Keratinocyte (primary cell): ENCODE data around the gene PDE1A. TPM values are rescaled to one million over a fixed set of nuclear protein-coding genes. Genes with fewer than 3 reads are reported as not detected.

ENCODE experiments used
- DNase-seq: peaks from one replicate; pipeline ENCODE4 v3.0.0-alpha.2; 2011; ENCODE audit warnings: low read depth, missing footprints, low spot score
- FAIRE-seq: peaks from 2 replicates; lab custom pipeline; 2011; peaks lifted over from hg19 to GRCh38; lab: Jason Lieb, UNC
- H2AFZ ChIP-seq: 2 replicates; pipeline ENCODE4 v1.6.0; 2012; ENCODE audit warnings: low read length, control low read depth, inconsistent platforms; ENCODE audit not compliant: control insufficient read depth
- H3K27ac ChIP-seq: 2 replicates; pipeline ENCODE4 v1.5.1; 2011; ENCODE audit warnings: low read length; ENCODE audit not compliant: control insufficient read depth, insufficient read depth
- H3K27me3 ChIP-seq: 3 replicates; pipeline ENCODE4 v1.6.0; 2011; ENCODE audit warnings: low read length; ENCODE audit not compliant: control insufficient read depth, insufficient read depth; ENCODE audit errors: extremely low read depth
- H3K36me3 ChIP-seq, 2 experiments: 2 replicates in 1 of 2; 3 replicates in 1 of 2; pipeline ENCODE4 v1.5.1; 2011; ENCODE audit warnings: low read length in 2 of 2, mild to moderate bottlenecking in 1 of 2; ENCODE audit not compliant: control insufficient read depth in 2 of 2, insufficient read depth in 2 of 2; ENCODE audit errors: extremely low read depth in 1 of 2
- H3K4me1 ChIP-seq: 3 replicates; pipeline ENCODE4 v1.5.1; 2011; ENCODE audit warnings: low read length; ENCODE audit not compliant: control insufficient read depth, insufficient read depth; ENCODE audit errors: extremely low read depth
- H3K4me2 ChIP-seq: 3 replicates; pipeline ENCODE4 v1.6.0; 2011; ENCODE audit warnings: low read depth, low read length; ENCODE audit not compliant: control insufficient read depth, insufficient read depth; ENCODE audit errors: extremely low read depth
- H3K4me3 ChIP-seq, 3 experiments: fragments of 200-600 bp in 1 of 3; sonication (generic) in 1 of 3; 2 replicates in 2 of 3; 3 replicates in 1 of 3; pipeline ENCODE4 v1.5.1; 2011 to 2016; ENCODE audit warnings: low read length in 3 of 3, mild to moderate bottlenecking in 3 of 3, control low read depth in 2 of 3, inconsistent platforms in 1 of 3, low read depth in 1 of 3, mixed read lengths in 1 of 3, mixed run types in 1 of 3, moderate library complexity in 1 of 3; ENCODE audit not compliant: control insufficient read depth in 2 of 3, insufficient read depth in 2 of 3; ENCODE audit errors: extremely low read depth in 1 of 3
- H3K79me2 ChIP-seq: 2 replicates; pipeline ENCODE4 v1.6.0; 2012; ENCODE audit warnings: low read length; ENCODE audit not compliant: control insufficient read depth, insufficient read depth
- H3K9ac ChIP-seq: 3 replicates; pipeline ENCODE4 v1.6.0; 2011; ENCODE audit warnings: low read length; ENCODE audit not compliant: control insufficient read depth, insufficient read depth; ENCODE audit errors: extremely low read depth
- H3K9me1 ChIP-seq: 3 replicates; pipeline ENCODE4 v1.6.0; 2011; ENCODE audit warnings: low read length; ENCODE audit not compliant: control insufficient read depth, insufficient read depth; ENCODE audit errors: extremely low read depth
- H3K9me3 ChIP-seq: 2 replicates; pipeline ENCODE4 v1.5.1; 2012; ENCODE audit warnings: low read depth, low read length; ENCODE audit not compliant: control insufficient read depth
- H4K20me1 ChIP-seq: 3 replicates; pipeline ENCODE4 v1.6.0; 2011; ENCODE audit warnings: low read length; ENCODE audit not compliant: control insufficient read depth, insufficient read depth; ENCODE audit errors: extremely low read depth
- CTCF ChIP-seq, 3 experiments: IDR thresholded peaks in 1 of 3; conservative IDR thresholded peaks in 1 of 3; optimal IDR thresholded peaks in 1 of 3; 2 replicates in 2 of 3; 3 replicates in 1 of 3; pipeline versions ENCODE3 to v1.5.1; 2011; ENCODE audit warnings: low read length in 3 of 3, mild to moderate bottlenecking in 3 of 3, moderate library complexity in 2 of 3, control low read depth in 1 of 3, inconsistent platforms in 1 of 3; ENCODE audit not compliant: insufficient read depth in 2 of 3; ENCODE audit errors: extremely low read depth in 1 of 3
- EZH2 ChIP-seq: IDR thresholded peaks from one replicate; pipeline ENCODE4 v1.6.1; 2012; ENCODE audit warnings: inconsistent platforms, mild to moderate bottlenecking, low read length, moderate library complexity
- dilution Hi-C: fragments of 300-500 bp; cut with MboI; formaldehyde crosslinking; loops from one replicate; pipeline ENCODE4 v1.7.0; 2020; ENCODE audit warnings: low sequenced_read_pairs; ENCODE audit not compliant: extremely low pct_ligation_motif_present
- polyA plus RNA-seq, 5 experiments: library from polyadenylated mRNA; depleted of rRNA in 3 of 5; stranded (reverse) in 3 of 5; stranded (forward) in 1 of 5; unstranded in 1 of 5; fragments of >200 nt; gene quantifications; 1 replicate in 1 of 5; 2 replicates in 3 of 5; 3 replicates in 1 of 5; pipeline versions ENCODE4 v1.2.1 to v1.2.3, GENCODE V29; 2011 to 2012; ENCODE audit warnings: missing spikeins in 2 of 5, low read depth in 1 of 5, low replicate concordance in 1 of 5

The PDE1A gene
- polyA plus RNA-seq, 1 donor (not counting 4 experiments of a cell fraction or from before 2014, with no cell fraction given): 0.10 TPM

- DNase-seq: no peak
- Histone ChIP-seq H4K20me1 (no peaks in the 10 kb centered on the region), H3K9me3 (no peaks in the 10 kb centered on the region), H3K4me2 (no peak overlapping the region), H3K36me3 (no peaks in the 10 kb centered on the region), H3K4me1 (no peaks in the 10 kb centered on the region), H3K79me2 (no peaks in the 10 kb centered on the region), H3K27ac (no peak overlapping the region), H3K27me3 (peaks cover 2% of the 10 kb centered on the region), H3K4me3 (no peak overlapping the region), H3K9ac (no peak overlapping the region), H3K9me1 (no peaks in the 10 kb centered on the region), H2AFZ (no peak overlapping the region)
- dilution Hi-C loops: loop anchor here (25.0 kb wide), 1 partner anchor 476 kb away; no protein-coding TSS in a partner anchor
- no peak for FAIRE-seq
- TF ChIP-seq EZH2: no peak
- peak in 2 of 3 experiments; percentile 40 to 57 for TF ChIP-seq CTCF (optimal IDR thresholded peaks at IDR 0.05 in 1 of 3, IDR thresholded peaks at IDR 0.05 in 1 of 3, conservative IDR thresholded peaks at IDR 0.05 in 1 of 3; ENCODE audit: extremely low read depth in 1 of 3, insufficient read depth in 2 of 3, low read length in 3 of 3)
Measured at GRCh38 chr2:182186132-182186735, 240.6 kb downstream of the PDE1A start.

DNA sequence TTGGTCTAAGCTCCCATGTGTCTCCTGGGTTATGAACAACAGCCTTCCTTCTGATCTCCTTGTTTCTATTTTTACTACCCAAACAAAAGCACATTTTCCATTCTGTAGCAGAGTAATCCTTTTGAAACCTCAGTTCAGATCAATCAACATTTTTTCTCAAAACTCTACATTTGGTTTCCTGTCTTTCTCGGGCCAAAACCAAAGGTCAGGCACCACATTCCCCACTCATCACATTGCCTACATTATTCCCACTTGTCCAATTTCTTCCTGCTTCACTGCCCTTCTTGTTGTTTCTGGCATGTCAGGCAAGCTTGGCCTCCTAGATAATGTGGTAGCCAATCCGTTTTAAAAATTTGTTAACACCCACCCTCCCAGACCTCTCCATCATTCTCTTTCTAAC lies 244.4 kb downstream of the PDE1A start:
- Histone ChIP-seq H3K9me3 (no peaks in the 10 kb centered on the region), H3K27me3 (peaks cover 3% of the 10 kb centered on the region), H3K9me1 (no peaks in the 10 kb centered on the region), H4K20me1 (no peaks in the 10 kb centered on the region), H3K9ac (no peak overlapping the region), H3K27ac (no peak overlapping the region), H3K79me2 (no peaks in the 10 kb centered on the region), H3K4me3 (no peak overlapping the region), H3K4me1 (no peaks in the 10 kb centered on the region), H3K36me3 (no peaks in the 10 kb centered on the region), H2AFZ (no peak overlapping the region), H3K4me2 (no peak overlapping the region)
- DNase-seq (no peak), FAIRE-seq (no peak)
- dilution Hi-C loops: loop anchor here (25.0 kb wide), 1 partner anchor 480 kb away; no protein-coding TSS in a partner anchor
- TF ChIP-seq CTCF (optimal IDR thresholded peaks at IDR 0.05 in 1 of 3, IDR thresholded peaks at IDR 0.05 in 1 of 3, conservative IDR thresholded peaks at IDR 0.05 in 1 of 3; ENCODE audit: extremely low read depth in 1 of 3, insufficient read depth in 2 of 3, low read length in 3 of 3): no peak
- TF ChIP-seq EZH2: no peak
